Ascending aorta (tissue), 2 donors: Measurements from ENCODE around the gene S100A10. TPM values are rescaled to one million over a fixed set of nuclear protein-coding genes. Genes with fewer than 3 reads are reported as not detected.

Experiments
- DNase-seq, 2 donors: peaks; one replicate each; pipeline ENCODE4 v3.0.0-alpha.2; 2019; ENCODE audit warnings: low spot score in 2 of 2
- H3K27ac ChIP-seq, 2 donors: fragments of 200-600 bp; sonication (generic); one replicate each; pipeline ENCODE4 v1.5.1; 2016 to 2017; ENCODE audit warnings: mild to moderate bottlenecking in 1 of 2
- H3K27me3 ChIP-seq: fragments of 200-600 bp; sonication (generic); one replicate; pipeline ENCODE4 v1.5.1; 2017
- H3K36me3 ChIP-seq, 2 donors: fragments of 200-600 bp; sonication (generic); one replicate each; pipeline ENCODE4 v1.5.1; 2016
- H3K4me1 ChIP-seq, 2 donors: fragments of 200-600 bp; sonication (generic); one replicate each; pipeline ENCODE4 v1.5.1; 2016 to 2017; ENCODE audit warnings: mild to moderate bottlenecking in 1 of 2
- H3K4me3 ChIP-seq, 2 donors: fragments of 200-600 bp; sonication (generic); one replicate each; pipeline ENCODE4 v1.5.1; 2016 to 2017; ENCODE audit warnings: mild to moderate bottlenecking in 1 of 2
- H3K9me3 ChIP-seq, 2 donors: fragments of 200-600 bp; sonication (generic); one replicate each; pipeline ENCODE4 v1.5.1; 2016
- CTCF ChIP-seq, 3 experiments: fragments of 200-600 bp in 2 of 3; fragments of 450-650 bp in 1 of 3; sonication (generic) in 2 of 3; IDR thresholded peaks; one replicate each; pipeline ENCODE4 v1.5.1; 2016 to 2019; ENCODE audit warnings: antibody characterized with exemption in 3 of 3, mild to moderate bottlenecking in 1 of 3, moderate library complexity in 1 of 3
- intact Hi-C: fragments of 100-400 bp; cut with DNase I; formaldehyde crosslinking; loops from one replicate; pipeline ENCODE4 v1.15.1; 2023
- total RNA-seq: library from RNA; depleted of rRNA; stranded (reverse); fragments of >200 nt; gene quantifications from one replicate; pipeline ENCODE4 v1.1.0, GENCODE V29; 2016

Gene S100A10
- total RNA-seq, 1 donor from 2014 or later: 25.8 TPM

- TF ChIP-seq CTCF (IDR thresholded peaks at IDR 0.05): no peak
- peak overlapping the region; percentile 93 to 95 for H3K27ac ChIP-seq
- peak overlapping the region in 1 of 2 donors; percentile 97 for H3K4me3 ChIP-seq
- no peaks in the 10 kb centered on the region for H3K27me3 ChIP-seq
- intact Hi-C loops: no loop called here
- H3K36me3 ChIP-seq: peaks cover 2 to 3% of the 10 kb centered on the region in 2 donors
- H3K4me1 ChIP-seq: peaks cover 34 to 63% of the 10 kb centered on the region in 2 donors
- no peaks in the 10 kb centered on the region for H3K9me3 ChIP-seq
- DNase-seq: no peak
Measured at GRCh38 chr1:151990856-151991198, 2.8 kb downstream of the S100A10 start.

- no peak for DNase-seq
- H3K4me3 ChIP-seq: peak overlapping the region in 1 of 2 donors; percentile 97
- H3K36me3 ChIP-seq: peaks cover 7 to 8% of the 10 kb centered on the region in 2 donors
- H3K27me3 ChIP-seq: no peaks in the 10 kb centered on the region
- TF ChIP-seq CTCF (IDR thresholded peaks at IDR 0.05): no peak
- intact Hi-C loops: no loop called here
- H3K4me1 ChIP-seq: peaks cover 34 to 62% of the 10 kb centered on the region in 2 donors
- H3K9me3 ChIP-seq: no peaks in the 10 kb centered on the region
- peak overlapping the region; percentile 93 to 95 for H3K27ac ChIP-seq
Measured at GRCh38 chr1:151990058-151990855, 3.4 kb downstream of the S100A10 start.

- peak overlapping the region; percentile 75 to 78 for H3K27ac ChIP-seq
- intact Hi-C loops: no loop called here
- no peaks in the 10 kb centered on the region for H3K27me3 ChIP-seq
- H3K4me1 ChIP-seq: peaks cover 32 to 55% of the 10 kb centered on the region in 2 donors
- H3K4me3 ChIP-seq: peak overlapping the region in 1 of 2 donors; percentile 15
- DNase-seq: peak; percentile 47 to 90
- no peak for TF ChIP-seq CTCF (IDR thresholded peaks at IDR 0.05)
- no peaks in the 10 kb centered on the region for H3K9me3 ChIP-seq
- H3K36me3 ChIP-seq: peaks cover 16 to 17% of the 10 kb centered on the region in 2 donors
Measured at GRCh38 chr1:151989211-151989862, 4.3 kb downstream of the S100A10 start.

GRCh38 chr1:151988405-151988923 is 5.2 kb downstream of the S100A10 start:
- Histone ChIP-seq H3K9me3 (no peaks in the 10 kb centered on the region), H3K27me3 (no peaks in the 10 kb centered on the region), H3K36me3 (peaks cover 25 to 26% of the 10 kb centered on the region in 2 donors), H3K4me3 (no peak overlapping the region), H3K4me1 (peaks cover 29 to 52% of the 10 kb centered on the region in 2 donors), H3K27ac (peak overlapping the region; percentile 75 to 78)
- no peak for DNase-seq
- no peak for TF ChIP-seq CTCF (IDR thresholded peaks at IDR 0.05)
- intact Hi-C loops: no loop called here

- intact Hi-C loops: no loop called here
- Histone ChIP-seq H3K36me3 (peaks cover 40 to 44% of the 10 kb centered on the region in 2 donors), H3K4me3 (no peak overlapping the region), H3K4me1 (peaks cover 29 to 46% of the 10 kb centered on the region in 2 donors), H3K27ac (peak overlapping the region in 1 of 2 donors; percentile 35), H3K27me3 (no peaks in the 10 kb centered on the region), H3K9me3 (no peaks in the 10 kb centered on the region)
- TF ChIP-seq CTCF (IDR thresholded peaks at IDR 0.05): no peak
- DNase-seq: no peak
Measured at GRCh38 chr1:151986501-151987190, 7.0 kb downstream of the S100A10 start.
